HG03565 (cell line): ENCODE data around the gene XRCC5.

Experiments
- ATAC-seq: cut with Tn5 transposase; IDR thresholded peaks from one replicate; pipeline ENCODE4 v1.9.1; 2021; ENCODE audit warnings: mild to moderate bottlenecking, moderate library complexity; ENCODE audit not compliant: unreplicated experiment

Gene XRCC5

GRCh38 chr2:216151313-216152025 lies 42.3 kb downstream of the XRCC5 start:
- no peak for ATAC-seq

- ATAC-seq, result no peak
These were observed 46.8 kb downstream of the XRCC5 start for GRCh38 chr2:216155954-216156353.

GRCh38 chr2:216156822-216157221 lies 47.7 kb downstream of the XRCC5 start:
- no peak for ATAC-seq

GRCh38 chr2:216159144-216159543 lies 50.0 kb downstream of the XRCC5 start:
- no peak for ATAC-seq

GRCh38 chr2:216159646-216160045 lies 50.5 kb downstream of the XRCC5 start:
- ATAC-seq, result no peak

GRCh38 chr2:216160786-216161185 lies 51.6 kb downstream of the XRCC5 start:
- no peak for ATAC-seq

GRCh38 chr2:216161967-216162366 lies 52.8 kb downstream of the XRCC5 start:
- no peak for ATAC-seq

- ATAC-seq, result no peak
These were observed 54.4 kb downstream of the XRCC5 start for GRCh38 chr2:216163518-216163917.

- ATAC-seq, result no peak
These were observed 54.9 kb downstream of the XRCC5 start for GRCh38 chr2:216164087-216164486.

- no peak for ATAC-seq
These were observed 55.4 kb downstream of the XRCC5 start for GRCh38 chr2:216164576-216164975.

GRCh38 chr2:216165711-216166110 lies 56.6 kb downstream of the XRCC5 start:
- no peak for ATAC-seq

GRCh38 chr2:216169087-216169486 lies 59.9 kb downstream of the XRCC5 start:
- ATAC-seq, result no peak

GRCh38 chr2:216170076-216170763 lies 61.1 kb downstream of the XRCC5 start:
- no peak for ATAC-seq

- ATAC-seq, result no peak
These were observed 61.9 kb downstream of the XRCC5 start for GRCh38 chr2:216171011-216171410.

GRCh38 chr2:216172493-216172892 lies 63.3 kb downstream of the XRCC5 start:
- ATAC-seq, result no peak

- ATAC-seq, result no peak
These were observed 69.9 kb downstream of the XRCC5 start for GRCh38 chr2:216179015-216179414.

GRCh38 chr2:216181351-216181750 lies 72.2 kb downstream of the XRCC5 start:
- ATAC-seq, result no peak

- ATAC-seq, result no peak
These were observed 72.9 kb downstream of the XRCC5 start for GRCh38 chr2:216181953-216182461.

GRCh38 chr2:216183462-216183861 lies 74.3 kb downstream of the XRCC5 start:
- ATAC-seq, result no peak

- no peak for ATAC-seq
These were observed 79.4 kb downstream of the XRCC5 start for GRCh38 chr2:216188559-216188850.

GRCh38 chr2:216188956-216189355 lies 79.8 kb downstream of the XRCC5 start:
- no peak for ATAC-seq

GRCh38 chr2:216189410-216189809 lies 80.3 kb downstream of the XRCC5 start:
- ATAC-seq, result no peak

- ATAC-seq, result no peak
These were observed 83.0 kb downstream of the XRCC5 start for GRCh38 chr2:216192181-216192580.
